Astrocyte (in vitro differentiated cells and primary cell): Measurements from ENCODE around the gene SYDE2.

Experiments used
- CTCF ChIP-seq: IDR thresholded peaks from 2 replicates; pipeline ENCODE4 v1.5.1; 2011; ENCODE audit warnings: low read depth, mild to moderate bottlenecking, inconsistent platforms, low read length, moderate library complexity; ENCODE audit not compliant: insufficient read depth
- EZH2 ChIP-seq: IDR thresholded peaks from 2 replicates; pipeline ENCODE4 v1.6.1; 2012; ENCODE audit warnings: mild to moderate bottlenecking, low read length, inconsistent platforms; ENCODE audit not compliant: insufficient read depth

- TF ChIP-seq CTCF, result no peak
- TF ChIP-seq EZH2, result no peak
Observed at GRCh38 chr1:85125891-85126290, 74.9 kb downstream of the SYDE2 start.
